Stimulated activated CD8-positive, alpha-beta memory T cell treated with anti-CD3 and anti-CD28 coated beads, Interleukin-4, amount 100 ng/mL, for 24 hours (primary cell): Measurements from ENCODE around the gene ADAM19.
A peak's percentile ranks its signal among the peaks of the same experiment; 100 is the strongest.
"Not testable (repeated sequence)": the region's sequence is repeated elsewhere in the genome, so short reads cannot be mapped to it uniquely, and the experiment has no call there.

Experiments used
- DNase-seq: peaks from one replicate; pipeline ENCODE4 v3.0.0-alpha.2; 2020; ENCODE audit warnings: low read depth

Gene ADAM19

GRCh38 chr5:157482702-157483101 is 92.9 kb downstream of the ADAM19 start:
- not testable (repeated sequence) for DNase-seq

DNA sequence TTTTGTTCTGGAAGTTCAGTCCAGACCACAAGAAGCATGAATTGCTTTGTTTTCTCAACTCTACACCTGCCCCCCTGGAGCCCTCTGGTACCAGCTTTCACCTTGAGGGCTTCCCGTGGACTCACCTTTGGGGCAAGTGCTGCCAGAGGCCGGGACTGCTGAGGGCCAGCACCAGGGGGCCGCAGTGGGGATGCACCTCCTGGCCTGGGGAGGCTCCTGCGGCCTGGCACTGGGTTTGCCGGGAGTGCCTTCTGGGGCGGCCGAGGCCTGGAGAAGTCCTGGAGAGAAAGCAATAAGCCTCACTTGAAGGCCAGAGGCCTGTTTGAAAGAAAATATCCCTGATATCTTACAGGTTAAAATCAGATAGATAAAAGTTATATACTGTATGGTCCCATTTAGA is 93.9 kb downstream of the ADAM19 start:
- DNase-seq, result no peak

- no peak for DNase-seq
These were observed 94.3 kb downstream of the ADAM19 start for GRCh38 chr5:157481265-157481664.

- no peak for DNase-seq
These were observed 95.7 kb downstream of the ADAM19 start for GRCh38 chr5:157479612-157480510.

- no peak for DNase-seq
These were observed 96.4 kb downstream of the ADAM19 start for GRCh38 chr5:157479166-157479565.

- no peak for DNase-seq
These were observed 96.8 kb downstream of the ADAM19 start for GRCh38 chr5:157478726-157479125.

DNA sequence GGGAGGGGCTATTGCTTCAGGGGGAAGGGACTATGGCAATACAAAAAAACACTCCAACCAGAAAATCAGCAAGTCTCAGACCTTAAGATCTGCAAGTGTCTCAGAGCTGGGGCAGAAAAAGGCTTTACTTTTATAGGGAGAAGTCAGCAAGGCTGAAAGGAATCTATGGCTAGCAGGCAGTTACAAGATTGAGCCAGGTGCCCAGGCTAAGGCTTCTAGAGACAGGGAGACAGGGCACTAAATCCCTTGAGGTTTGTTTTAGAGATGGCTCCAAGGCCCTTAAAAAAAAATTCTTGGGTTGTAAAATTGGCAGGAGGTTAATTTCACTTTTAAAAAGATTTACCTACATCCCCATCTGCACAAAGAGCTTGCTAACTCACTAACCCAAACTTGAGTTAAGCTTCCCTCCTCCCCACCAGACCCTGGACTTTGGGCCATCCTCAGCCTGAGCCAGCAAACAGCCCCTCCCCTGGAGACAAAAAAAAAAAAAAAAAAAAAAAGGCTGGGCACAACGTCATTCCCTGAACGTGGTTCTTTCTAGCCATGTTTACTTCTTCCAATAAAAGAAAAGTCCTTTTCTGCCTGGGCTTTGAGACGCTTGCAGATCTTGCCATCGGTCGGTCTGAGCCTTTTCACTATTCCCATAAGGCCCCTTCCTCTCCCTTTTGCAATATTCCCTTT is 97.6 kb downstream of the ADAM19 start:
- DNase-seq, result no peak

GRCh38 chr5:157476702-157477408 is 98.7 kb downstream of the ADAM19 start:
- DNase-seq, result no peak

- DNase-seq, result no peak
These were observed 100.1 kb downstream of the ADAM19 start for GRCh38 chr5:157475432-157475831.

- no peak for DNase-seq
These were observed 101.9 kb downstream of the ADAM19 start for GRCh38 chr5:157473383-157474320.

DNA sequence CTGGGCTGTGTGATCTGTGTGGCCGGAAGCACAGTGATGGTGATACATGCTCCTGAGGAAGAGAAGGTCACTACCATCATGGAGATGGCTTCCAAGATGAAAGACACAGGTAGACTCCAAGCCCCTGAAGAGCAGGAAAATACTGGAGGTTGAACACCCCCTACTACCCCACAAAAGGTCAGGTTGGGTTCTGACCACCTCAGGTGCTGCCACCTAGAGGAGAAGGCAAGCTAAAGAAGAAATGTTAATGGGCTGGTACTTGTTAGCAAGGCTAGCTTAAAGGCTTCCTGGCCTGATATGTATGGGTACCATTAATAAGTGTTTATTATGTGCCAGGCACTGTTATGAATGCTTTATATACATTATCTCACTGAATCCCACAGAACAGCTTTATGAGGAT is 103.9 kb downstream of the ADAM19 start:
- DNase-seq, result no peak

DNA sequence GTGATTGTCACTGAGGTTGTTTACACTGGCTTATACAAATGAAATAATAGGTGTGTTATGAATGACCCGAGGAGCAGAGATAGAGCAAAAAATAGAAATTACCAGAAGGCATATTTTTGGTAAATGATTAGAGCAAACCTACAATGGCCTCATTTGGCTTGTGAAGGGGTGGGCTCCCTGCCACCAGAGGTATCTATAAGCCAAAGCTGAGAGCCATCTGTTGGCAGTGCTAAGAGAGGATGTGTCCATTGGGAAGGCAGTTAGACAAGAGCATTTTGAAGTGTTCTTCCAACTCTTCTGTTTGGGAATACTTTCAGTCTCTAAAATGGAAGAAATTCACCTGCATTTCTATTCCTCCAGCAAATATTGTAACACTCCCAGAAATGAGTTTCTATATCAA is 104.9 kb downstream of the ADAM19 start:
- no peak for DNase-seq

DNA sequence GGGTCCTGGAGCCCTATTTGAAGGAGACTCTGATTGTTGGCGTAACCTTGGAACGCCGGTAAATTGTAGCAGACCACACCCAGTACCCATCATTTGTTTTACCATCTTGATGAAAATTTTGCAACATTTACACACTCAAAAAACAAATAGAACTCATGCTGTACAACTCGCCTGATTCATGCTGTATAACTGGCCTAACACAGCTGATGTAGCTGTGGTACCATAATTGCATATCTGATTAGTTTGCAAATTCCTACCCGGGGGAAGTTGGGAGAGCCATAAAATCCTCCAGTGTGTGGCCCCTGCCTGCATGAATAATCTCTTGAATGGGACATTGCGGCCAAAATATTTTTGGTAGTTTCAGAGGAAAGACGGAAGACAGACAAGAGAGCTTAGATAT is 105.9 kb downstream of the ADAM19 start:
- DNase-seq, result no peak

GRCh38 chr5:157469073-157469472 is 106.5 kb downstream of the ADAM19 start:
- DNase-seq, result no peak

DNA sequence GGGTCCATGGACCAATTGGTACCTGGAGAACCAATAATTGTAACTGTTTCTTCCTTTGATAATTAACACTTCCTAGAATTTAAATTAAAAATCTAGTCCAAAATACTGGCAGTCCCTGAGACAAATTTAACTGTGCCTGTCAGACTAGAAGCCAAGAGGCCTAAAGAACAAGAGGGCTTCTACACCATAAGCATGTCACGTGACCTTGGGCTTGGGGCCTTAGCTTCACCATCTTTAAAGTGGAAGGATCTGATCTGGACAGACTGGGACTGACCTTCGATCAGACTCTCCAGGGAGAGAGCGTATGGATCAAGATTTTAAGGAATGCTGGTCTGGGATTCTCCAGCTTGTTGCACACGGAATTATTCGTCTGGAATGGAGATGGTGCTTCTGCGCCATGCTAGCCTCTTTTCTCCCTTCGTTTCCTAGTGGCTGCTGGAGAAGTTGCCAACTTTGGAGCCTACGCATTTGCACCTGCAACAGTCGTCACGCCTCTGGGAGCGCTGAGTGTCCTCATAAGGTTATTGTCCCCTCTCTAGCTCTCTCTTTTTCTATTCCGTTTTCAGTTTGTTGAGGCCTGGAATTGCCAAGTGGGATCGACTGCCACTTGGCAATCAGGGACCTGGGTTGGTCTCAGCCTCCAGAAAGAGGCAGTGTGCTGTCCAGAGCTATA is 107.1 kb downstream of the ADAM19 start:
- DNase-seq, result no peak

GRCh38 chr5:157464519-157465171 is 110.9 kb downstream of the ADAM19 start:
- peak; percentile 44 for DNase-seq

- DNase-seq, result no peak
These were observed 111.7 kb downstream of the ADAM19 start for GRCh38 chr5:157463621-157464518.

DNA sequence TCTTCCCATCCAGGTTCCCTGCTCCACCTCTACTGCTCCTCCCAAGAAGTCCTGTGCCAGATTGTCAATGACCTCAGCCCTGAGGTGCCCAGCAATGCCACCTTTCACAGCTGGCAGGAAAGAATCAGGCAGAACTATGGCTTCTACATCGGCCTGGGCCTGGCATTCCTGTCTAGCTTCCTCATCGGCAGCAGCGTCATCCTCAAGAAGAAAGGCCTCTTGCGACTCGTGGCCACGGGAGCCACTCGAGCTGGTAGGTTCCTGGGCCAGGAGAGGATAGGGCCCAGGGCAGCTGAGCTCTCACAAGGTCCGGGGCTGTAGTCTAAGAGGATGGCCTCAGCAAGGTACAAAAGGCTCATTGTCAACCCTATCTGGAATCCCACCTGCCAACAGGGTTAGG is 112.5 kb downstream of the ADAM19 start:
- no peak for DNase-seq
